GM18505 (cell line): ENCODE measurements around the gene RBP3.
A peak's percentile ranks its signal among the peaks of the same experiment; 100 is the strongest.

Source experiments
- ATAC-seq: cut with Tn5 transposase; IDR thresholded peaks from one replicate; pipeline ENCODE4 v1.9.1; 2021; ENCODE audit not compliant: unreplicated experiment
- POLR2A ChIP-seq: IDR thresholded peaks from 4 replicates; pipeline ENCODE4 v1.6.1; 2011; ENCODE audit warnings: borderline replicate concordance; ENCODE audit not compliant: insufficient read depth, insufficient read length; ENCODE audit errors: extremely low read depth

The RBP3 gene

GRCh38 chr10:47311193-47311931 is 36.8 kb upstream of the RBP3 start:
- ATAC-seq: no peak
- TF ChIP-seq POLR2A: no peak

- peak; percentile 78 for ATAC-seq
- TF ChIP-seq POLR2A: no peak
These were observed 36.1 kb upstream of the RBP3 start for GRCh38 chr10:47311932-47312662.

DNA sequence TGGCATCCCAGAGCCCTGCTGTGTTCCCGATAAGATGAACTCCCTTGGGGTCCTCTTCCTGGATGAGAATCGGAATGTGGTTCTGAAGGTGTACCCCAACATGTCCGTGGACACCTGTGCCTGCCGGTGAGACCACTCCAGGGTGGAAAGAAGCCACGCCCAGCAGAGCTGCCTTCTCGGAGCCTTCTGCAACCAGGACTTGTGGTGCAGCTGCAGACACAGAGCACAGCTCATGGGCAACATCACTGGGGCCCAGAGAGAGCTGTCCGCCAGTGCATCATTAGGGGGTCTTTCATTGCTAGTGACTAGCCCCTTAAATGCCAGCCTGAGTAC is 35.5 kb upstream of the RBP3 start:
- TF ChIP-seq POLR2A: no peak
- ATAC-seq: no peak

GRCh38 chr10:47314416-47314970 is 33.7 kb upstream of the RBP3 start:
- ATAC-seq: no peak

DNA sequence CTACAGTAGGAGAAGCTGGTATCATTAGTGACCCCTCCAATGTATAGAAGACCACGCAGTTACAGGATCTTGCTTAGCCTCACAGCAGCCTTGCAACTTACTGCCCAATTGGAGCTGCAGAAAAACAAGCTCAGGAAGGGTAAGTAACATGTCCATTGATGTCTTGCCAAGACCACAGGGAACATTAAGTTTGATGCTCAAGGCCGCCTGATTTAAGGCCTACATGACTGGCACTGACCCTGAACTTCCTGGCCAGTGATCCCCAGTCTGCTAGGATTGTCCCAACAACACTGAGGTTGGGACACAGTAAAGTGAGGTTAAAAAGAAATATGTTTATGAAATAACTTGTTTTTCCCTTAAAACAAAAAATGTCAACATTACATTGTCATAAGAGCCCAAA is 32.7 kb upstream of the RBP3 start:
- ATAC-seq: no peak
- no peak for TF ChIP-seq POLR2A

More at GRCh38 chr10:47314416-47314970, 33.7 kb upstream of the RBP3 start:
- TF ChIP-seq POLR2A: no peak

DNA sequence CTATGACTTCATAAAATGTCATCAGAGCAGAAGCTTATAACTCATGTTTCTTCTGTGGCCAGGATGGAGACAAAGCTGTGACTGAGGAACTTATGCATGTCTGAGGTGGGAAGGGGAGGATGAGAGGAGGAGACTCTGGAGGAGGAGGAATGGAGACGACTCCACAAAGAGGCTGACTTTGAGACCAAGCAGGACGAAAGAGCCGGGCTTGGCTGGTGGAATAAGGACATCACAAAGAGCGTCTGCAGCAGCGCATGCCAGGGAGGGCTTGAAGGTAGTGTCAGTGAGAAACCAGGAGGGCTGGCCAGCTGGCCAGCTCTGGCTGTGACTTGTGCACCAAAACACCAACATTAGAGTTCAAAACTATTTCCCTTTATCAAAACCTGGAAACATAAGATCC is 32.0 kb upstream of the RBP3 start:
- no peak for ATAC-seq
- TF ChIP-seq POLR2A: no peak

DNA sequence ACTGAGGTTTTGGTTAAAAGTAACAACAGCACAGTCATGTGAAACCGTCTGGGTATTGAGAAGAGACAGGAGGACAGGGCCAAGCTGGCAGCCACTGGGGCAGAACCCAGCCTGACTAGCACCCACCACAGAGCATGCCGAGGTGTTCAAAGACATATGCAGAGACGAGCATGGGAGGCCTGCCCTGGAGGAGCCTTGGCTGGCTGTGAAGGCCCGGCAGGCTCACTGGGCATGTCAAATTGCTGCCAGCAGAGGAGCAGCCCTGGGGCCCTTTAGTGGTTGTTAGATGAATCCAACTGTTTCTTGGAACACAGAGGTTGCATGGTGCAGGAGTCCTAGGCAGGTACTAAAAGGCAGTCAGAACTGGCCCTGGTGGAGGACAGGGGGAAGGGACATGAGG is 30.9 kb upstream of the RBP3 start:
- ATAC-seq: no peak
- TF ChIP-seq POLR2A: no peak

DNA sequence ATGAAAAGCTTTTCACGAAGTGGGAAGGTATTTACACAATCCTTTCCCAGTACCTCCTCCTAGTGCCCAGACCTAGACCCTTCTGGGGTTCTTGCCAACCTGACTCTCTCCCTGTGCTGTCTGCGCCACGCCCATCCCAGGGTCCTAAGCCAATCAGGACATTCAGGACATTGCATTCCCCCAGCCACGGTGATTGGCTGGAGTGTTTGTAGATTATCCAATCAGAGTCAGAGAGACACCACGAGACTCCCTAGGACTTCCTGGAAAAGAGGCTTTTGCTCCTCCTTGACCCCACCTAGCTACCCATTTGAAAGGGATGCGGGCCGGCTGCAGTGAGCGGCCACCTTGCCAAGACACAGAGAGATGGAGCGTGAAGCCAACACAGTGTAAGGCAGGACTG is 29.5 kb upstream of the RBP3 start:
- no peak for ATAC-seq
- no peak for TF ChIP-seq POLR2A

- TF ChIP-seq POLR2A: no peak
These were observed 28.4 kb upstream of the RBP3 start for GRCh38 chr10:47319784-47320183.

GRCh38 chr10:47320812-47321211 is 27.4 kb upstream of the RBP3 start:
- ATAC-seq: no peak
- TF ChIP-seq POLR2A: no peak

More at GRCh38 chr10:47319784-47320183, 28.4 kb upstream of the RBP3 start:
- ATAC-seq: no peak

DNA sequence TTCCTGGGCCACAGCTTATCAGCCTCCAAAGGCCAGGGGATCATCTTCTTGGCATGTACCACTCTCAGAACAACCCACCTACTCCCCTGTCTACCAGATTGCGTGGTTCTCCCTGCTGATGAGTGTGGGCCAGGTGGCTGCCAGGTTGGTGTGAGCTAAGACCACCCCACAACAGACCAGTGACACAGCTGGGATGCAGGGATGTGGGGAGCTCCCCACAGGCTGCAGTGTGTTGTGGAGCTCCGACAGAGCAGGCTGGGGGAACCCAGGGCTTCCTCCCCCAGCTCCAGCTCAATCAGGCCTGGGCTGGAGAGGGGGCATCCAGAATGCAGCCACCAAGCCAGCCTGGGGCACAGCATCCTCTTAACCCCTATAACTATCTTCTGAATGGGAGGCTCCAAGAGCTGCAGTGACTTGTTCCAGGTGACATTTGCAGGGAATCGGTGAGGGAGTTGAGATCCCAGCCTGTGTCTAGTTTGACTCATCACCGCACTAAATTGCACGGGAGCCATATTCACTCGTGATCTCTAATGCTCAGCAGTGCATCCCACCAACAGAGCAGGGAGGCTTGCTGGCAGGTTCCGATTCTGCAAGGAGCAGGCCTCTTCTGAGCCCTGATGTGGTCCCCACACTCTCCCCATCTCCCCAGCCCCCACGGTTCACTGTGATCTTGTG is 26.5 kb upstream of the RBP3 start:
- TF ChIP-seq POLR2A: no peak
- ATAC-seq: no peak

DNA sequence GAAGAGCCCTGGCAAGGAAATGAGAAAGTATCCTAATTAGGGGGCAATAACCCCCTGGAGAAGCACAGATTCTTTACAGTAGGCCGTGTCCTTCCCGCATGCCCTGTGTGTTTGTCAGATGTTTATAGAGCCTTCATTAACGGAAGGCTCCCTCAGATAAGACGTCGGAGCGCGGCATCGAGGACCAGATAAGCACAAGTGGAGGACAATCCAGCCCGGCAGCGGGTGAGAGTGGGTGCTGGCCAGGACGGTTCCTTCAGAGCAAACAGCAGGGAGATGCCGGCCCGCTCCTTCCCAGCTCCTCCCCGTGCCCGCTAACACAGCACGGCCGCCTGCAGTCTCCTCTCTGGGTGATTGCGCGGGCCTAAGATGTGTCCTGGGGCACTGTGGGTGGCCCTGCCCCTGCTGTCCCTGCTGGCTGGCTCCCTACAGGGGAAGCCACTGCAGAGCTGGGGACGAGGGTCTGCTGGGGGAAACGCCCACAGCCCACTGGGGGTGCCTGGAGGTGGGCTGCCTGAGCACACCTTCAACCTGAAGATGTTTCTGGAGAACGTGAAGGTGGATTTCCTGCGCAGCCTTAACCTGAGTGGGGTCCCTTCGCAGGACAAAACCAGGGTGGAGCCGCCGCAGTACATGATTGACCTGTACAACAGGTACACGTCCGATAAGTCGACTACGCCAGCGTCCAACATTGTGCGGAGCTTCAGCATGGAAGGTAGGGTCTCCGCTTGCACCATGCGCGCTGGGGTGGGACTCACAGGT is 25.7 kb upstream of the RBP3 start, which contains the start of gene GDF2:
Gene GDF2, plus strand, starts transcription at position 155 of the 762 bp plus-strand sequence. Its CDS starts 215 bp downstream, at position 370.
- no peak for ATAC-seq
- TF ChIP-seq POLR2A: no peak

DNA sequence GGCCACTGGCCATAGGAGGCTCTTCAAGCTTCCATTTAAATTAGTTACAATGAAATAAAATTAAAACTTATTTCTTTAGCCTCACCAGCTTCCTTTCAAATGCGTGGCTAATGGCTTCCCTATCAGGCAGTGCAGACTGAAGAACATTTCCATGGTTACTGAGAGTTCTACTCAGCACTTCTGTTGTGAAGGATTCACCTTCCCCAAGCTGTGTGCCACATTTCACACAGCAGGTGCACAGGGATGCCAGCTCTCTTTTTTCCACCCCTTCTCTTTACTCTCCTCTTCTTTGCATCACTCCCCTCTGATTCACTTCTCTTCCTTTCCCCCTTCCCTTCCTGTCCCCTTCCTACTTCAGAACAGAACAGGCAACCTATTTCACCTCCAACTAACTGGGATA is 25.1 kb upstream of the RBP3 start:
- no peak for ATAC-seq
- no peak for TF ChIP-seq POLR2A

- no peak for ATAC-seq
- TF ChIP-seq POLR2A: no peak
These were observed 24.4 kb upstream of the RBP3 start for GRCh38 chr10:47323636-47324296.
